ENCODE results near the gene LRRIQ4.

The LRRIQ4 gene

GRCh38 chr3:169792359-169792758 lies 20.3 kb upstream of the LRRIQ4 start:
- H3K4me2 ChIP-seq (ENCODE audit: insufficient read depth, low read length) = no peak overlapping the region
- ATAC-seq (ENCODE audit: insufficient read depth, low read depth) (no peak), DNase-seq (no peak)
- peaks cover 35% of the 10 kb centered on the region for H3K36me3 ChIP-seq (ENCODE audit: insufficient read depth, low read length)
- H3K79me2 ChIP-seq (ENCODE audit: insufficient read depth, low read length) = no peaks in the 10 kb centered on the region
- H3K27me3 ChIP-seq (ENCODE audit: insufficient read depth, low read length, poor library complexity) = no peaks in the 10 kb centered on the region
- H3K9me3 ChIP-seq (ENCODE audit: insufficient read depth, low read length, severe bottlenecking) = no peaks in the 10 kb centered on the region
- no peak overlapping the region for H3K4me3 ChIP-seq (ENCODE audit: low read depth in 1 of 2, low read length in 2 of 2)
- H3K27ac ChIP-seq (ENCODE audit: low read length) = no peak overlapping the region
- TF ChIP-seq, protein P1, sequence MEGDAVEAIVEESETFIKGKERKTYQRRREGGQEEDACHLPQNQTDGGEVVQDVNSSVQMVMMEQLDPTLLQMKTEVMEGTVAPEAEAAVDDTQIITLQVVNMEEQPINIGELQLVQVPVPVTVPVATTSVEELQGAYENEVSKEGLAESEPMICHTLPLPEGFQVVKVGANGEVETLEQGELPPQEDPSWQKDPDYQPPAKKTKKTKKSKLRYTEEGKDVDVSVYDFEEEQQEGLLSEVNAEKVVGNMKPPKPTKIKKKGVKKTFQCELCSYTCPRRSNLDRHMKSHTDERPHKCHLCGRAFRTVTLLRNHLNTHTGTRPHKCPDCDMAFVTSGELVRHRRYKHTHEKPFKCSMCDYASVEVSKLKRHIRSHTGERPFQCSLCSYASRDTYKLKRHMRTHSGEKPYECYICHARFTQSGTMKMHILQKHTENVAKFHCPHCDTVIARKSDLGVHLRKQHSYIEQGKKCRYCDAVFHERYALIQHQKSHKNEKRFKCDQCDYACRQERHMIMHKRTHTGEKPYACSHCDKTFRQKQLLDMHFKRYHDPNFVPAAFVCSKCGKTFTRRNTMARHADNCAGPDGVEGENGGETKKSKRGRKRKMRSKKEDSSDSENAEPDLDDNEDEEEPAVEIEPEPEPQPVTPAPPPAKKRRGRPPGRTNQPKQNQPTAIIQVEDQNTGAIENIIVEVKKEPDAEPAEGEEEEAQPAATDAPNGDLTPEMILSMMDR (IDR thresholded peaks at IDR 0.05; ENCODE audit: borderline replicate concordance, extremely low read depth, low read length, poor library complexity, severe bottlenecking) = no peak
- TF ChIP-seq EZH2 (IDR thresholded peaks at IDR 0.05; ENCODE audit: borderline replicate concordance, low read depth, low read length, severe bottlenecking) = no peak
- H3K9ac ChIP-seq (ENCODE audit: low read depth, low read length) = no peak overlapping the region
- no peaks in the 10 kb centered on the region for H3K4me1 ChIP-seq (ENCODE audit: insufficient read depth, low read length)
- H4K20me1 ChIP-seq (ENCODE audit: insufficient read depth, low read length) = no peaks in the 10 kb centered on the region
- no peak overlapping the region for H2AFZ ChIP-seq (ENCODE audit: low read depth, low read length)

DNA sequence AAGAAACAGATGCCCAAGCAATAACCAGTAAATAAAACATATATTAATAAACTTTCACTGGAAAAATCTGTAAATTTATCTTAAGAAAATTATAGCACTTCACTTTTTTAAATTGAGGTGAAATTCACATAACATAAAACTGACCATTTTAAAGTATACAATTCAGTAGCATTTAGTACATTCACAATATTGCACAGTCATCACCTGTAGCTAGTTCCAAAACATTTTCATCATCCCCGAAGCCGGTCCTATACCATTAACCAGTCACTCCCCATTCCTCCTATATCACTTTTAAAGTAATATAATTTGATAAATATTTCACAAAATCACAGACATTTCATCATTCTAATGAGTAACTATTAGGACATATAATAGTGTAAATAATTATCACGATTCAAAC lies 8.0 kb upstream of the LRRIQ4 start:
- Histone ChIP-seq H3K4me3 (ENCODE audit: low read depth in 1 of 2, low read length in 2 of 2) (no peak overlapping the region), H3K4me1 (ENCODE audit: insufficient read depth, low read length) (no peaks in the 10 kb centered on the region), H3K79me2 (ENCODE audit: insufficient read depth, low read length) (no peaks in the 10 kb centered on the region), H3K9me3 (ENCODE audit: insufficient read depth, low read length, severe bottlenecking) (no peaks in the 10 kb centered on the region), H4K20me1 (ENCODE audit: insufficient read depth, low read length) (no peaks in the 10 kb centered on the region; the same call in 1 of the 2 replicates), H2AFZ (ENCODE audit: low read depth, low read length) (no peak overlapping the region), H3K36me3 (ENCODE audit: insufficient read depth, low read length) (no peaks in the 10 kb centered on the region), H3K27ac (ENCODE audit: low read length) (no peak overlapping the region), H3K4me2 (ENCODE audit: insufficient read depth, low read length) (no peak overlapping the region), H3K9ac (ENCODE audit: low read depth, low read length) (no peak overlapping the region), H3K27me3 (ENCODE audit: insufficient read depth, low read length, poor library complexity) (no peaks in the 10 kb centered on the region)
- ATAC-seq (ENCODE audit: insufficient read depth, low read depth) (no peak), DNase-seq (no peak)
- TF ChIP-seq, protein P1 (IDR thresholded peaks at IDR 0.05; ENCODE audit: borderline replicate concordance, extremely low read depth, low read length, poor library complexity, severe bottlenecking) = no peak
- no peak for TF ChIP-seq EZH2 (IDR thresholded peaks at IDR 0.05; ENCODE audit: borderline replicate concordance, low read depth, low read length, severe bottlenecking)

DNA sequence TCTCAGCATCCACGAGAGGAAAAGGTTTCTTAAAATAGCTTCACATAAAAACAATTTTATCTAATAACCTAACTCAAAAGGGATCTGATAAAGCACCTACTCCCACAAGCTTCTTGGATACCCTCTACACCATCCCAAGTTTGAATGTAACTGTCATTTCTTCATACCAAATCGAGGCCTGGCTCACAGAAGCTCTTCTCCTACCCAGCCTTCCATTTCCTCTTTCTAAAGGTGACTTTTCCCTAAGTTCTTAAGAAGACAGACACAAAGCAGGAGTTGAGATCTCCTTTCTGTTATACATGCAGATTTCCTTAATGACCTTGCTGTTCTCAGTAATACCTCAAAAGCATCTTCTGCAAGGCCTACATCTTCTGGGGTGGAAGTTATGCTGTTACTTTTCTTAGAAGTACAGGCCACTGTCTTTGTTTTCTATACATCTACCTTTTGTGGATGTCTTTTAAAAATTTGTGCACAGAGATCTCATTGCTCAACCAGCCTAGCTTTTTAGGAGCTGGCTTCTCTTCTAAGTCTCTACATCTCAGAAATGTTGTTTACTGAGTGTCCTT lies 3.4 kb upstream of the LRRIQ4 start:
- H3K27me3 ChIP-seq (ENCODE audit: insufficient read depth, low read length, poor library complexity) = peaks cover 17% of the 10 kb centered on the region
- no peak overlapping the region for H3K4me3 ChIP-seq (ENCODE audit: low read depth in 1 of 2, low read length in 2 of 2)
- no peak overlapping the region for H3K9ac ChIP-seq (ENCODE audit: low read depth, low read length)
- no peaks in the 10 kb centered on the region for H4K20me1 ChIP-seq (ENCODE audit: insufficient read depth, low read length)
- no peaks in the 10 kb centered on the region for H3K36me3 ChIP-seq (ENCODE audit: insufficient read depth, low read length)
- H3K4me2 ChIP-seq (ENCODE audit: insufficient read depth, low read length) = no peak overlapping the region
- no peak for TF ChIP-seq EZH2 (IDR thresholded peaks at IDR 0.05; ENCODE audit: borderline replicate concordance, low read depth, low read length, severe bottlenecking)
- TF ChIP-seq, protein P1 (IDR thresholded peaks at IDR 0.05; ENCODE audit: borderline replicate concordance, extremely low read depth, low read length, poor library complexity, severe bottlenecking) = no peak
- H3K9me3 ChIP-seq (ENCODE audit: insufficient read depth, low read length, severe bottlenecking) = no peaks in the 10 kb centered on the region
- no peak for ATAC-seq (ENCODE audit: insufficient read depth, low read depth)
- no peak overlapping the region for H3K27ac ChIP-seq (ENCODE audit: low read length)
- DNase-seq = no peak
- peaks cover 37% of the 10 kb centered on the region for H3K4me1 ChIP-seq (ENCODE audit: insufficient read depth, low read length)
- H2AFZ ChIP-seq (ENCODE audit: low read depth, low read length) = no peak overlapping the region
- no peaks in the 10 kb centered on the region for H3K79me2 ChIP-seq (ENCODE audit: insufficient read depth, low read length)

Data from DND-41 (cell line).